Activated CD4-positive, alpha-beta T cell treated with anti-CD3 and anti-CD28 coated beads, Interleukin-2, Interleukin-6, amounts not matched to agents 100 ng/mL and 50 ng/mL, durations not matched to agents 16 hours and 8 hours (primary cell): Measurements from ENCODE around the gene ENOX1.
A peak's percentile ranks its signal among the peaks of the same experiment; 100 is the strongest.

Experiments
- DNase-seq: peaks from one replicate; pipeline ENCODE4 v3.0.0-alpha.2; 2020

Gene ENOX1

GRCh38 chr13:43299374-43299773, 487.4 kb downstream of the ENOX1 start:
- no peak for DNase-seq

GRCh38 chr13:43298816-43299215, 488.0 kb downstream of the ENOX1 start:
- no peak for DNase-seq

DNA sequence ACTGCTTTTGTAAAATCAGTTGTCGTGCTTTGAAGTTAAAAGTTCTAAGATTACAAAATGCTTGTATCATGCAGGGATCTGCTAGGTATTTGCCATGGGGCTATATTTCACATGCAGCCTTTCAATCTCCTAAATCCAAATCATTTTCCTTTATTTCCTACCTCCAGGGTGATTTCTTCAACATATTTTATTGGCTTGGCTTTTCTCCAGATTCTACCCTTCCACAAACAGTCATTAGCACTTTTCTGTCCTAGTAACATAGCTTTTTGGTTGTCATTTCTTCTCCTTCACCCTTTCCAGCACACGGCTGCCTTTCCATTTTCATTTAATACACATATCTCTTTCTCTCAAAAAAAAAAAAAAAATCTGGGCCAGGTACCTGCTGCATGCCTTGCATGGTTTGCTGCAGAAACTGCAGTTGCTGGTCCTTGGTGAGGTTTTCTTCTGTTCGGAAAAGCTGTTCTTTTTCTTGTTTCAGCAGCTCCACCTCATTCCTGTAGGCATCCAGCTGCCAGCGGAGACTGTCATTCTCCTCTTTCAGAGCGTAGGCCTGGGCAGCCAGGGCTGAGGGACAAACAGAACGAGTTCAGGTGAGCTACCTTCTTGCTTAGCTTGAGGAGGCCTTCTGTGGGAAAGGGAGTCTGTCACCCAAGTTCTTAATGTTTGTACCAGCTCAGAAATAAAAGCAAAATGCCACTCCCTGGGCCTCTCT, 488.6 kb downstream of the ENOX1 start:
- no peak for DNase-seq

- no peak for DNase-seq
These were observed 490.8 kb downstream of the ENOX1 start for GRCh38 chr13:43295825-43296564.

DNA sequence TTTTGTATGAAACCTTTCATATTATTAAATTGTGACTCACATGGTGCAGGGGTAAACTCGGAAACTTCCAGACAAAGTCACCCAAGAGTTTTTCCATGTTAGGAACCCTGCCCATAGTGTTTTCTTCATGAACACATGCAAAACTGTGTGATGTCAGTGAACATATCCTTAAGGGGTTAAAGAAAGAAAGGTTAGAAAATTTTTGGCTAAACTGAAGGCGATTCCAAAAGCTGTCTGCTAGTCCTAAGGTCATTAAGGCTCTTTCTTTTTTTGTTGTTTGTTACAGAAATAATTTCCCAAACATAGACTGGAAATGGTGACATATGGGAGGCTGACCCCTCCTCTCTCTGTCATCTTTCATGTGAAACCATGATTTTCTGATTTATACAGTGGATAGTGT, 491.5 kb downstream of the ENOX1 start:
- DNase-seq: no peak

DNA sequence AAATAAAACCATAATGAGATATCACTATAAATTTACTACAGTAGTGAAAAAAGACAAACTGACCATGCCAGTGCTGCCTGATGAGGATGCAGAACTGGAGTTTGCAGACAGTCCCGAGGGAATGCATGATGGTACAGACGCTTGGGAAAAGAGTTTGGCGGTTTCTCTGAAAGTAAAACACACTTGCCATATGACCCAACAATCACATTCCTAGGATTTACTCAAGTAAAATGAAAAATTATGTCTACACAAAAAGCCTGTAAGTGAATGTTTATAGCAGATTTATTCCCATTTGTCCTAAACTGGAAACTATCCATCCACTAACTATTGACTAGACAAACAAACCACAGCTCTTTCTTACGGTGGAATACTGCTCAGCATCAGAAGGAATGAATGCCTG, 492.4 kb downstream of the ENOX1 start:
- DNase-seq: no peak

- DNase-seq: no peak
These were observed 492.8 kb downstream of the ENOX1 start for GRCh38 chr13:43293986-43294385.

- DNase-seq: no peak
These were observed 493.2 kb downstream of the ENOX1 start for GRCh38 chr13:43293561-43293960.

DNA sequence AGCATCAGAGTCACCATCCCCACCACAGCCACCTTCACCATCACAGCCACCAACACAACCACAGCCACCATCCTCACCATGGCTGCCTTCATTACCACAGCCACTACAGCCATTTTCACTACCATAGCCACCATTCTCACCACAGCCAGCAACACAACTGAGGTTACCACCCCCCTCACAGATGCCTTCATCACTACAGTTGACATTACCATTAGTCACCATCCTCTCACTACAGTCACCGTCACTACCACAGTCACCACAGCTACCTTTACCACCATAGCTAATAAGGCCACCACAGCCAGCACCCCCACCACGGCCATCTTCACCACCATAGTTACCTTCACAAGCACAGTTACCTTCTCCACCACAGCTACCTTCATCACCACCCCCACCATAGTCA, 493.8 kb downstream of the ENOX1 start:
- DNase-seq: peak; percentile 1

DNA sequence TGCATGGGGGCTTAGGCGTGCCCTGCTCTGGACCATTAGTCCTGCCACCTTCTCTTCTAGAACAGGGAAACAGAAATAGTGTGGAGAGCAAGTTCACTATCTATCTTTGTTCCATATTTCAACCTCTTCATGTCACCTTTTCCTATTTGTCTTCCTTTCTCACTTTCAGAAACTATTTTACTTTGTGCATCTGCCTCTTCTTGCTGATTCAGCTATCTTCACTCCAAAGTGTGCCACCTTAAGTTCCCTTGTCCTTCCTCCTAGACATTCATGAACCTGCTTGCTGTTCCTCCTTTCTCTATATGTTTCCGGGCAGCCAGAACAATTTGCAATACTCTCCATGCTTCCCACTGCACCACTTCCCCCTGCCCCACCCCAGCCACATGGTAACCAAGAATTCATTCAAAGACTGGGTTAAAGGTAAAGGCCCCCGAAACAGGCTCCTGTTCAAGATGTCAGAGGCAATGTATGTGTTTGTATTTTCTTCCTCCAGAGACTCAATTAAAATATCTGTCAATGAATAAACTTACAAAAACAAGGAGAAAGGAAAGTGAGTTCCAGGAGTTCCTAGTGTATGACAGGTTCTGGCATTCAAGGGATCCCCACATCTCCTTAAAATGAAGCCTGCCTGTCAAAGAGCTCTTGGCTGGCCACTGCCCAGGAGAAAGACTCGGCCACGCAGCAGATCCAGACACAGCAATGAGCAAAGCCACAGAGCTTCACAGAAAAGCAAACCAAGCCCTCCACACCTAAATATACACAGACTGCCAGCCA, 495.3 kb downstream of the ENOX1 start:
- no peak for DNase-seq

- DNase-seq: no peak
These were observed 497.1 kb downstream of the ENOX1 start for GRCh38 chr13:43289470-43290255.

- DNase-seq: no peak
These were observed 500.0 kb downstream of the ENOX1 start for GRCh38 chr13:43286751-43287150.

DNA sequence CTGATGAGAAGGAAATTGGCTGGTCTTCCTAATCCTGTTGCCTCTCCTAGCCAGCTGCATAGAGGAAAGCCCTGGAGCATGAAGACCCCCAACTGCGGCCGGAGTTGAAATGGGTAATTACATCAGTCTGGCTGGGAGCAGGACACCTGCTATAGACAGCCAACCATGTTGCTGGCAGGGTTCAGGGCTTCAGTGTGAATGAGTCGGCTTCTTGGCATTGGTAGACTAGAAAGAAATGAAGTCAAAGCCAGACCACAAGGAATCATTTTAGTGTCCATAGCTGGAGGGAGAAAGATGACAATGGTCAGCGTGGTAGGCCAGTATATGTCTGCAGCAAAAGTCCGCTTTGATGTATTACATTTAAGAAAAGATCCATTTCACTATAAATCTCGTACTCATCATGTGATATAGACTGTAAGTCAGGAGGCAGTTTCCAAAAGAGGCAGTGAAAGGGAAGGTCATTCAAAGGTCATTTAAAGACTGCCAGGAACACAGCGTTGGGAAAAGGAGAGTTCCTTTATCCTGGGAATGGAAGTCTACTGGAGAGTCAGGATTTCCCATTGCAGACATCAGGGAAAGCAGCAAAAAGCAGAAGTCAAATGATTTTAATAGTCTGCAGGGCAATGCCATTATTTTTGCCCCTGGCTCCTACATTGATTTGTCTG, 500.7 kb downstream of the ENOX1 start:
- no peak for DNase-seq

DNA sequence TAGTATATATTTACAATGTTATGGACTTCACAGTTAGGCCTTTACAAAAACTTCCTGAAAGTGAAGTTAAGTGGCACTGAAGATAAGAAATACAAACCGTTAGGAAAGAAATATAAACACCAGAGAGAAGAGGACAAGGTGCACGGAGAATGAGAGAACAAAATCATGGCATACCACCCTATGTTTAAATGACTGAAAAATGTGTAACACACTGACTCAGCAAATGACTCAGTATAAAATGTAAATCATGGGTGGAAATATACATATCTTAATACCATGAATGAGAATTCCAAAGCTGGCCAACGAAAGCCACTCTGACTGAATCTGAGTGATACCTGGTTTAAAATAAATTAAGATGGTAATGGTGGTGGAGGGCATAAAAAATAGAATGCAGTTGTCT, 502.6 kb downstream of the ENOX1 start:
- DNase-seq: no peak

- no peak for DNase-seq
These were observed 507.1 kb downstream of the ENOX1 start for GRCh38 chr13:43279696-43280095.

GRCh38 chr13:43278127-43278526, 508.6 kb downstream of the ENOX1 start:
- no peak for DNase-seq

GRCh38 chr13:43277142-43277541, 509.6 kb downstream of the ENOX1 start:
- DNase-seq: no peak

GRCh38 chr13:43274881-43275280, 511.9 kb downstream of the ENOX1 start:
- no peak for DNase-seq

GRCh38 chr13:43273362-43273761, 513.4 kb downstream of the ENOX1 start:
- no peak for DNase-seq

- DNase-seq: no peak
These were observed 513.9 kb downstream of the ENOX1 start for GRCh38 chr13:43272851-43273250.

DNA sequence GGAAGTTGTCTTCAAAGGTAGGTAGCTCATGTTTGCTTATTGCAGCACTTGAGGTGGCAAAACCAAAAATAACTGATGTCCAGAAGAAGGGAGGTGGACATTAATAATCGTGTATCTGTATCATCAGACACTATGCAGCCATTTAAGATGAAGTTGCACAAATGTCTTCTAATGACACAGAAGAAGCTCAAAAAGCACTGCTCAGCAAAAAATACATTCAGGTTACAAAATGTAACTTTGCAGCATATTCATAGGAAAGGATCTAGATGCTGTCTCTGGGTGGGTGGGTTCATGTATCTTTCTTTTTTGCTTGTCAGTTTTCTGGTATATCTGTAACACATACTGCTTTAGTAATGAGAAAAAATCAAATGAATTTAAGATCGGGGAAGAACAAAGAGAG, 515.6 kb downstream of the ENOX1 start:
- no peak for DNase-seq

DNA sequence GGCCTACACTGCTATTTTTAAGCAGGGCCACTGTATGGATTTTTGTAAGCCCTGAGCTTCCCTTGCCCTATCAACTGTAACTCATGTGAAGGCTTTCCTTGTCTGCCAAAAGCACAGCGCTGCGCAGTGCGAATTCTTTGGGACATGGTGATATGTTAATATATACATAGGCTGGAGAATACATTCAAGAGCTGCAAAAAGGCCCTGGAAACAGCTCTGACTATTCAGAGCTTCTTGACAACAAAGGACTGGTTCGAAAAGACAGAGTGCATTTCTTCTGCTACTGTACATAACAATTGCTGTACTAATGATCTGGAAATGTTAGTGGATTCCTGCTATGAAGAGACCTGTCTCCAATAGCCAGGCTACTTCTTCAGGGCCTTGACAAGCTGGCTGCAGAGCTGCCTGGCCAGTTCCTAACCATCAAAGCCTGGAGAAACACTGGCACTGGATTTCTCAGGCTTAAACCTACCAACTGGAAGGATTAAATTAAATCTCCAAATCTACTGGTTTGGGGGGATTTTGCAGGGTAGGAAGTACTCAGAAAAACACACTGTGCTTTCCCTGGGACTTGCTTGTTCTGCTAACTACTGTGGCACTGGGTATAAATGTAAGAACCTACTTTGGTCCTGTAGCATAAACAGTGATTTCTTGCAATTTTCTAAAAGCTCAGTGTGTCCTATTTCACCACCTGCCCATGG, 516.5 kb downstream of the ENOX1 start:
- DNase-seq: no peak
